ENCODE measurements around the gene ERP29.
"Not testable (repeated sequence)": the region's sequence is repeated elsewhere in the genome, so short reads cannot be mapped to it uniquely, and the experiment has no call there.

Gene ERP29

GRCh38 chr12:112004041-112004440 is 9.2 kb upstream of the ERP29 start:
- no peak for DNase-seq (ENCODE audit: low spot score)

DNA sequence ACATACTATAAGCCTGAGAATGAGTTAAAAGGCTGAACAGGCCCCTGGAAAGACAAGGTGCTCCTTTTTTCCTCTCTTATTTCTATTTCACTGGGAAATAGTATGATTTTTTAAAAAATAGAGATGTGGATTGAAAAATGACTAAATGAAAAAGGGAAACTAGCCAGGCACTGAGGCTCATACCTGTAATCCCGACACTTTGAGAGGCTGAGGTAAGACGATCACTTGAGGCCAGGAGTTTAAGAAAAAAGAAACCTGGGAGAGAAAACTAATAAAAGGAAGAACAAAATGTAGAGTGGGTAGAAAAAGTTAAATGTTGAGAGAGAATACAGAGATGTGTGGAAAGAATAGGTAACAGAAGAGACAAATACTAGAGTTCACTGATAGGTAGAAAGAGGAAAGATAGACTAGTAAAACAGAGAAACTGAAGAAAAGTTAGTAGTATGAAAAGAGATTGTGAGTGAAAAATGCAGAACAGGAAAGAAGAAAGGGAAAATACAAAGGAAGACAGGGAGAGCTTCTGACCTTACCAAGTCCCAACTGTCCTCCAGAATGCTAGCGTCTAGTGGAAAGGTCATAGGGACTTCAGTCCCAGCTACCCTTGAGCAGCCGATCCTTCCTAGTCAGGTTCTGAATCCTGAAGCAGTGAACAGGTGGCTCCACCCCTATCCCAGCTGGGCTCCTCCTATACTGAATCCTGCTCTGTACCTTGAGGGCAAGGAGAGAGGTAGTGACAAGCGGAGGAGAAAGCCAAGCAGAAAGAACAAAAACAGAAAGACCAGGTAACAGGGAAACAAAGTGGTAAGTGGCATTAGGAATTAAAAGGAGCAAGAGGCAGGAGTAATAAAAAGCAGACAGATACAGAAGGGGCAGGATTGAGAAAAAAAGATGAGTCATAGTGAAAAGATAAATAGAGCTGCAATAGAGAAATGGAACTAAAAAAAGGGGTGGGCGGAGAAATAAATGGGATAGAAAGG is 7.5 kb upstream of the ERP29 start:
- DNase-seq (ENCODE audit: low spot score) = no peak

- no peak for DNase-seq (ENCODE audit: low spot score)
These were observed 5.3 kb upstream of the ERP29 start for GRCh38 chr12:112007945-112008344.

DNA sequence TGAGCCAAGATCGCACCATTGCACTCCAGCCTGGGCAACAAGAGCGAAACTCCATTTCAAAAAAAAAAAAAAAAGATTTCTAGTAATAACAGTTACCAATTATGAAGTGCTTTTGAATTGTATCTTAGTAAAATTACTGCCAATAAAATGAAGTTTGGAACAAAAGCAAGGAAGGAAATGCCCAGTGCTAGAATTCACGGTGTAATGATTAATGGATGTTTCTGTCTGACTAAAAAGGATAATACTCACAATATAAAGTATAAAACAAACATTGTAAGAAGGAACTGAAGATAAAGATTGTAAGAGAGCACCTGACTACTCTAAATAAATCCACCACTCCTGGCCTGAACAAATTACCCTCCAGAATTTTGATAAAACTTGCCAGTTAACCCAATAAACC is 4.3 kb upstream of the ERP29 start:
- DNase-seq (ENCODE audit: low spot score) = no peak

DNA sequence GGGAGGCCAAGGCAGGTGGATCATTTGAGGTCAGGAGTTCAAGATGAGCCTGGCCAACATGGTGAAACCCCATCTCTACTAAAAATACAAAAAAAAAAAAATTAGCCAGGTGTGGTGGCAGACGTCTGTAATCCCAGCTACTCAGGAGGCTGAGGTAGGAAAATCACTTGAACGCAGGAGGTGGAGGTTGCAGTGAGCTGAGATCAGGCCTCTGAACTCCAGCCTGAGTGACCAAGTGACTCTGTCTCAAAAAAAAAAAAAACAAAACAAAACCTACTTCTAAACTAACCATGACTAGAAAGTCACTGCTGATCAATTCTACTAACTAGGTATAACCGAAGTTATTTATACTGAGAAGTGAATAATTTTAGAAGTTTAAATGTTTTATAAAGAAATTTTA is 3.6 kb upstream of the ERP29 start:
- DNase-seq (ENCODE audit: low spot score) = not testable (repeated sequence)

DNA sequence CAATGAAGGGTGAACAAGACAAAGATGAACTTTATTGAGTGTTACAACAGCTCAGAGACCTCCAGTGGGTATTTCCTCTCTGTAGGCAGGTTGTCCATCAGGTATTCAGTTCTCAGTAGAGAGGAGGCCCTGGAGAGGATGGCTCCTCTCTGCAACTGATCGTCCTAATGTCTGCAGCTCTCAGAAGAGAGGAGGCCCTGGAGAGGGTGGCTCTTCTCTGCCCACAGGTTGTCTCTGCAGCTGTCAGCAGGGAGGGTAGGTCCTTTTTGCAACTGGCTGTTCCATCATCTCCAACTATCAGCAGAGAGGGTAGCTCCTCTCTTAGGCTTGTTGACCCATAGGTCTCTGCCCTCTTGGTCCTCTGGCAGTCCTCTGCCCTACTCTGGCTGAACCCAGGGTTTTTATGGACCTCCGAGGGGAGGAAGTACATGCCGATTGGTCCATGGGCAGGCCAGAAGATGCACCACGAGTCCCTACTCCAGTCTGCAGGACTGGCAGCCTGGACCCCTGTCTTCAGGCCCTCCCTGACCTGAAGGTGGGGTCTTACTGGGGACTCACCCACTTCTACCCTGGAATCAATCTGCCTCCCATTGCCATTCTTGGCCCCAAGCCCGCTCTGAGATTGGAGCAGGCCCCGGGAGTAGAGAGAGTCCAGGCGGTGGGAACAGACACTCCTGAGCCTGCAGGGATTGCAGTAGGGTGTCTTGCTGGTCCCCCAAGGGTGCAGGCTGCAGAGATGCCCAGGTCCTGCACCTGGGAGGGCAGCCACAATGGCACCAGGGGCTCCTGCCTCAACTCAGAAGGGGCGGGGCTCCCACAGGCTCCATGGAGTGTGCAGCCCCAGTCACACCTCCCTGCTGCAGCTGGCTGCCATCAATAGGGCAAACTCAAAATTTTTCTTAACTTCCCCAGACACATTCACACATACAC is 2.5 kb upstream of the ERP29 start:
- no peak for DNase-seq (ENCODE audit: low spot score)

GRCh38 chr12:112011685-112012084 is 1.5 kb upstream of the ERP29 start:
- DNase-seq (ENCODE audit: low spot score) = no peak

- DNase-seq (ENCODE audit: low spot score) = peak; percentile 92
These were observed 576 bp downstream of the ERP29 start for GRCh38 chr12:112013601-112014402.

DNA sequence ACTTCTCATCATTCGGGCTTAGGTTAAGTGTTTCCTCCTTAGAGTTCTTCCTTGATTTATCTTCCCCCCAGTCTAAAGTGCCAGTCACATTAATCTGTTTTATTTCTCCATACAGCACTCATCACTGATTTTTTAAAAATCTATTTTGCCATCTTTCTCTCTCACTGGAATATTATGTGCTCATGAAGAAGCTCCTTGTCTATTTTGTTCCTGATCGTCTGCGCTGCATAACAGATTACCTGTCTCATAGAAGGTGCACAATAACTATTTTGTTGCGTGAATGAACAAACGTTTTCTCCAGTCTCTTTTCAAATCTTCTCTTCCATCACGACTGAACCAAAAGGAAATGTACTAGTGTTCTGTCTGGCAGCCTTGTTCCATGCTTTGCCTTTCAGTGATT is 2.7 kb downstream of the ERP29 start:
- no peak for DNase-seq (ENCODE audit: low spot score)

DNA sequence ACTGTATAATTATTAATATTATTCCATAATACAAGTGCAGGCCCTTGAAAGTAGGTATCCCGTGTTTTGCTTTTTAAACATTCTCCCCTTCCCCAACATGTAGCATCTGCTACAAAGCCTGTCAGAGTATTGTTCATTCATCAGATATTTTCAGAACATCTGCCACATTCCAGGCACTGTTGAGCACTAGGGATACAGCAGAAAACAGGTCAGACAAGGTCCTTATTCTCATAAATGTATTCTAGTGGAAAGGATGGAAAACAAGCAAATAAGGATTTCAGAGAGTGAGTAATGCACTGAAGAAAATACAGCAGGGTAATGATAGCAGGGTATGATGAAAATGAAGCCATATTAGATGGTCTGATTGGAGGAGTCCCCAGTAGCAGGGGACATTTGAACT is 3.8 kb downstream of the ERP29 start:
- no peak for DNase-seq (ENCODE audit: low spot score)

GRCh38 chr12:112018571-112019237 is 5.5 kb downstream of the ERP29 start:
- DNase-seq (ENCODE audit: low spot score) = no peak

DNA sequence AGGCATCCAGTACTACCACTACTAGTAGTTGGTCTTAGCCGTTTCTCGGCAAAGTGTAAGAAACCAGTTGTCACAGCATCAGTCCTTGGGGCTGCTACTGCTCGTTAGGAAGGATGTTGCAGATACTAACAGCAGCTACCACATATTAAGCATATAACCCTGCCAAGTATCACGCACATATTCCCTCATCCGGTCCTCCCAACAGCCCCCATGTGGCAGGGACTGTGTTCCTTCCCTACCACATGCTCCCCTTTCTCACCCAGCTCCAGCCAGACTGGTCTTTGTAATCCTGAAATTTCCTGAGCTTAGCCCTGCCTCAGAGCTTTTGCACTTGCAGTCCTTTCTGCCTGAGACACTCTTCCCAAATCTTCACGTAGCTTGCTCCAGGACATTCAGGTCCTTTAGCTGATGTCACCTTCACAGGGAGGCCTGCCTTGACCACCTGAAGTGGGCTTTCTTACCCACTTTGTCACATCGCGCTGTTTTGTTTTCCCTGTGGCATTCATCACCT is 7.8 kb downstream of the ERP29 start:
- no peak for DNase-seq (ENCODE audit: low spot score)

DNA sequence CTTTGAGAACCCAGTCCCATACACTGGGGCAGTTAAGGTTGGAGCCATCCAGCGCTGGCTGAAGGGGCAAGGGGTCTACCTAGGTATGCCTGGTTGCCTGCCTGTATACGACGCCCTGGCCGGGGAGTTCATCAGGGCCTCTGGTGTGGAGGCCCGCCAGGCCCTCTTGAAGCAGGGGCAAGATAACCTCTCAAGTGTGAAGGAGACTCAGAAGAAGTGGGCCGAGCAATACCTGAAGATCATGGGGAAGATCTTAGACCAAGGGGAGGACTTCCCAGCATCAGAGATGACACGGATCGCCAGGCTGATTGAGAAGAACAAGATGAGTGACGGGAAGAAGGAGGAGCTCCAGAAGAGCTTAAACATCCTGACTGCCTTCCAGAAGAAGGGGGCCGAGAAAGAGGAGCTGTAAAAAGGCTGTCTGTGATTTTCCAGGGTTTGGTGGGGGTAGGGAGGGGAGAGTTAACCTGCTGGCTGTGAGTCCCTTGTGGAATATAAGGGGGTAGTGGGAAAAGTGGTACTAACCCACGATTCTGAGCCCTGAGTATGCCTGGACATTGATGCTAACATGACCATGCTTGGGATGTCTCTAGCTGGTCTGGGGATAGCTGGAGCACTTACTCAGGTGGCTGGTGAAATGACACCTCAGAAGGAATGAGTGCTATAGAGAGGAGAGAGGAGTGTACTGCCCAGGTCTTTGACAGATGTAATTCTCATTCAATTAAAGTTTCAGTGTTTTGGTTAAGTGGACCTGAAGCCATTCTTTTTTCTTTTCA is 9.2 kb downstream of the ERP29 start:
- DNase-seq (ENCODE audit: low spot score) = no peak

DNA sequence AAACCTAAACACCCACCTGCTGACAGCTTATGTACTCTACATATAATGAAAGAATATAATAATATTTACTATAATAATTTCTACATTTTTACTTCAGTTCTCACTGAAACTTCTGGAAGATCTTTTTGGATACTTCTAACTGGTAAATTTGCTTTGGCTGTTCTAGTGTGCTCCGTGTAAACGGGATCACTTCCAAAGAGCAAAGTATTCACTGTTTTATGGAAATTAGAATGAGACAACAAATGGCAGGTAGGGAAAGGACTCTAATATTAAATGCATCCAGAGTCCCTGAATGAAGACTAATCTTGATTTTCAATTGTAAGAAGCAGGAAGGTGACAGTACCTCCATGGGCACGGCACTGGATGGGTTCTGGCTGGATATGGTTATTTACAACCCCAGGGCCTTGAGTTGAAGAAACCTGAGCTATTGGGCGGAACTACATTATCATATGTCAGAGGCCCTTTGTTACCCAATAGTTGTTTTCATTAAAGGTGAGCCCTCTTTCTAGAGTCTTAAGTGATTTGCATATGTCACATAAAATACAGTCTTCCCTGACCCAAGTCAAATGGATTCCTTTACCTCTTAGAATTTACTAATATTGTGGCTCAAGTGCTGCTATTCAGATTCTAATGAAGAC is 10.7 kb downstream of the ERP29 start:
- DNase-seq (ENCODE audit: low spot score) = no peak

GRCh38 chr12:112025808-112026375 is 12.7 kb downstream of the ERP29 start:
- DNase-seq (ENCODE audit: low spot score) = peak; percentile 50

DNA sequence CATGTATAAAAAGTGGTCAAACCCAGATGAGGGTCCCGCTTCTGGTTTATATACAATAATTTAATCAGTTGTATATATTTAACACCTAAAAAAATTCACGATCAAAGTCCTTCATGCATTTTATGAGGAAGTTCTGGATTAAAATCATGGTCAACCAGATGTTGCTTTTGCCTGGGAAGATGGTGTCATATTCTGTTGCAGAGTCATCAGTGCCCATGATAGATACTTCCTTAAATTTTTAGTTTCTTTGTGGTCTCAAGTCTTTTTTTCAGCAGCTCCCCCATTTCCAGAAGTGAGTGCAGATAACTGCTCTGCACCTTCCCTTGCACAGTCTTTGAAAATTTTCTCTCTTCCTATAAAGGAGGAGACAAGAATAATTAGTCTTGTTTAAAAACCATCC is 16.1 kb downstream of the ERP29 start:
- no peak for DNase-seq (ENCODE audit: low spot score)

DNA sequence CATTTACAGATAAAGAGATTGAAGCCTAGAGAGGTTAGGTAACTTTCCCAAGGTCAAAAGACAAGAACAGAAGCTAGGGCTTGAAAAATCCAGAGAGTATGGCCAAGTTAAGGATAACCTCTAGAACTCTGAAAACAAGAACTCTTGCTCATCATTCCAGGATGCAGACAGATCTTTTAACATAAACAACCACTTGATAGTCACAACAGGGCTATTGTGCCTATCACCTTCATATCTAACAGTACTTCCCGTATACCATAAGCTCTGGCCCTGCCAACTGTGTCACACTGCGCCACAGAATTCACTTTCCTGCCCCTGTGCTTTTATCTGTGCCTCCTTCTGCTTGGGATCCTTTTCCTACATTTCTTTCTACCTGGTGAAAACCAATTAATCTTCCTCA is 18.2 kb downstream of the ERP29 start:
- no peak for DNase-seq (ENCODE audit: low spot score)

DNA sequence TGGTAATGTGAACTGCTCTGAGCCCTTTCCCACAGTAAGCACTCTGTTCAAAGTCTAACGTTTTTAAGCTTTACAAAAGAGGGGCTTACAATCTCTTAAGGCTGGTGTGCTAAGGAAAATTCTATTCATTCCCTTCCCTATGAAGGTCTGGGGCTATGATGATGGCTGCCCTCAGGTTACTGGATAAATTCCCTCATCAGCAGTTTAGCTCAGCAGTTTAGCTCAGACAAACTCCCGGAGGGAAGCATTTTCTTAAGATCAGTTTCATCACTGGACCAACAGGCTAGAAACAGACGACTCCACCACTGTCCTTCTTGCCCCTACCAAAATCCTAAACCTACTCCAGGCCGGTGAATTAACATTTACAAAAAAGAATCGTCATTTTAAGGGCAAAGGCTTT is 19.1 kb downstream of the ERP29 start:
- DNase-seq (ENCODE audit: low spot score) = no peak

DNA sequence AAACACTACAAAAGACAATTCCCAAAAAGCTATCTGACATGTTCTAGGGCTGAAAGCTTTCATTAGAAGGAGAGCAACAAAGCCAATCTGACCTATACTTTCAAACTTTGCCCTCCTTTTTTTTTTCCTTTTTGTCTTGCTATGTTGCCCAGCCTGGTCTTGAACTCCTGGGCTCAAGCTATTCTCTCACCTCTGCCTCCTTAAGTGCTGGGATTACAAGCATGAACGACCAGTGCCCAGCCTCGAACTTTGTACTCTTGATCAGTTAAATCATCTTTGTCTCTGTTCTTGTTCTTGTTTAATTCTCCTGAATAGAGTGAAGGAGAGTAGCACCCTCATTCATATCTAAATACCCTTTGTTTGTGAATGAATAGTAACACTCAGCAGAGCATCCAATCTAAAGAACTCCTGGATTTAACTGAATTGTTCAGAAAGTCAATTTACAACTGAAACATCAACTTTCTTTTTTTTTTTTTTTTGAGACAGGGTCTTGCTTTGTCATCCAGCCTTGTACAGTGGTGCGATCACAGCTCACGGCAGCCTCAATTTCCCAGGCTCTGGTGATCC is 22.1 kb downstream of the ERP29 start:
- DNase-seq (ENCODE audit: low spot score) = no peak
